Rectal smooth muscle tissue (tissue), 1 donor: ENCODE results near the gene RNH1.
A peak's percentile ranks its signal among the peaks of the same experiment; 100 is the strongest.

ENCODE experiments used
- H3K27ac ChIP-seq: one replicate; pipeline ENCODE4 v1.7.0; 2013; ENCODE audit warnings: low read depth, low read length, inconsistent platforms
- H3K27me3 ChIP-seq: one replicate; pipeline ENCODE4 v1.7.0; 2013; ENCODE audit warnings: low read length; ENCODE audit not compliant: control insufficient read depth, insufficient read depth
- H3K36me3 ChIP-seq: one replicate; pipeline ENCODE4 v1.7.0; 2013; ENCODE audit warnings: low read length; ENCODE audit not compliant: control insufficient read depth, insufficient read depth
- H3K4me1 ChIP-seq: one replicate; pipeline ENCODE4 v1.7.0; 2013; ENCODE audit warnings: low read length; ENCODE audit not compliant: control insufficient read depth, insufficient read depth
- H3K4me3 ChIP-seq: one replicate; pipeline ENCODE4 v1.7.0; 2013; ENCODE audit warnings: low read length
- H3K9ac ChIP-seq: one replicate; pipeline ENCODE4 v1.7.0; 2013; ENCODE audit warnings: low read length

RNH1 gene

DNA sequence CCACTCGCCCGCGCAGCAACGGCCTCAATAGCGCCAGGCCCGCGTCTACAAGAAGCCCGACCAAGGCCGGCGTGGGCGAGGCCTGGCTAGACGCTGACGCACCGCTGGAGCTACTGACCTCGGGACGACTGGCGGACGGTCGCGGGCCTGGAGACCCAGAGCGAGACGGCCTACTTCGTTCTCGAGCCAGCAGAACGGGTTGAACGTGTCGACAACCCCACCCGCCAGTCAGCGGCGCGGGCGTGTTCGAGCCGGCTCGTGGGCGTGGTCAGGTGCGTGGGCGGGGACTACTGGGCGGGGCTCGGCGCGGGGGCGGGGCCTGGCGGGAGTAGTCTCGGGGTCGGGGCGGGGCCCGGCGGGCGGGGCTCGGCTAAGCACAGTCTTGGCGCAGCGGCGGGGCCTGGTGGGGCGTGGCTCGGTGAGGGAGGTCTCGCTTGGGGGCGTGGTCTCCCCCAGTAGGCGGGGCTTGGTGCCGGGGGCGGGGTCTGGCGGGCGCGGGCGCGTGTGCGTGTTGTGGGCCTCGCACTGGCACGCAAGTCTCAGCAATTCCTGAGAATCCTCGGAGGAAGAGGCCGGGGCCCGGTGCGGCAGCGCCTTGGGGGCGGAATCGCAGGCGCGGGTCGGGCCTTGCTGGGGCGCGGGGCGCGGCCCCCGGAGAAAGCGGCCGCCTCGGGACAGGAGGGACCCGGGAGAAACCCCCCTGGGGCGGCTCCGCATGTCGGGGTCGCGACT, at the start of gene RNH1:
Gene RNH1 (minus strand): TSS at position 248 of the 732 bp plus-strand sequence. CDS start 5,080 bp downstream, outside the sequence.
- H3K4me1 ChIP-seq = peaks cover 16% of the 10 kb centered on the region
- H3K36me3 ChIP-seq = peaks cover 8% of the 10 kb centered on the region
- peak within 1 kb of the TSS; percentile 100 for H3K27ac ChIP-seq
- peak within 1 kb of the TSS; percentile 97 for H3K4me3 ChIP-seq
- peak within 1 kb of the TSS; percentile 97 for H3K9ac ChIP-seq
- no peaks in the 10 kb centered on the region for H3K27me3 ChIP-seq

DNA sequence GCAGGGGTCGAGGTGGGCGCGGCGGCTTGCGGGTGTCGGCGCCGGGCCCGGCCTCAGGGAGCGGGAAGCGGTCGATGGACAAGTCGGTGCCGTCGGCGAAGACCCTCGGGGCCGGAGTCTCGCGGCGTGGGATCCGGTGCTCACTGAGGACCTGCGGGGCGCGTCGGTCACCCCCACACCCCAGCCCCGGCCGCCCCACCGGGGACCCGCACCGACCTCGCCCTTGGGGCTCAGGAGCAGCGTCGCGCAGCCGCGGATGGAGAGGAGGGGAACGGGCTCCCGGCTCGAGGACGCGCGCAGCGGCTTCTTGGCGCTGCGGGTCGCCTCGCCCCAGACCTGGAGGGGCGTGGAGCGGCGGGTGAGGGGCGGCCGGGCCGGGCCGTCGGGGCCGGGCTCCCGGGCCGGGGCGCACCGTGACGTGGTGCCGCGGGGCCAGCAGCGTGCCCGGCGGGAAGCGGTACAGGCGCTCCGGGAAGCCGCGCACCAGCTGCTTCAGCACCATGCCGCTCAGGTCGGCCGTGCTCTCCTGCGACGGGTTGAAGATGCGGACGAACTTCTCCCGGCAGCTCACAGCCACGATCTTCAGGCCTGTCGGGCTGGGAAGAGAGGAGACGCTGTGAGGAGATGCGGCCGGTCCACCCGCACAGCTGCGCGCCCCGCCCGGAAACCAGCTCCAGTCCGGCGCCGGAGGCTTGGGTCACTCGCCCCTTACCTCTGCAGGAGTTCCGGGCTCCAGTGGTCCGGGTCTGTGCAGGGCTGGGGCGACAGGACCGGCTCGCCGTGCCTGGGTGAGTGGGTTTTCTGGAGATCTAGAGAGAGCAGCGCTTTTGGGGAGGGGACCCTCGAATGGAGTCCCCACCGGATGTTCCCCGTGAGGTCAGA, 49.0 kb upstream of the RNH1 start:
- Histone ChIP-seq H3K4me3 (no peak overlapping the region), H3K27me3 (peaks cover 33% of the 10 kb centered on the region), H3K9ac (no peak overlapping the region), H3K4me1 (peaks cover 2% of the 10 kb centered on the region), H3K27ac (no peak overlapping the region), H3K36me3 (no peaks in the 10 kb centered on the region)

- H3K4me3 ChIP-seq = peak overlapping the region; percentile 36
- H3K36me3 ChIP-seq = no peaks in the 10 kb centered on the region
- H3K27ac ChIP-seq = no peak overlapping the region
- peaks cover 2% of the 10 kb centered on the region for H3K4me1 ChIP-seq
- peaks cover 33% of the 10 kb centered on the region for H3K27me3 ChIP-seq
- no peak overlapping the region for H3K9ac ChIP-seq
Observed at GRCh38 chr11:555227-555779, 48.3 kb upstream of the RNH1 start.

DNA sequence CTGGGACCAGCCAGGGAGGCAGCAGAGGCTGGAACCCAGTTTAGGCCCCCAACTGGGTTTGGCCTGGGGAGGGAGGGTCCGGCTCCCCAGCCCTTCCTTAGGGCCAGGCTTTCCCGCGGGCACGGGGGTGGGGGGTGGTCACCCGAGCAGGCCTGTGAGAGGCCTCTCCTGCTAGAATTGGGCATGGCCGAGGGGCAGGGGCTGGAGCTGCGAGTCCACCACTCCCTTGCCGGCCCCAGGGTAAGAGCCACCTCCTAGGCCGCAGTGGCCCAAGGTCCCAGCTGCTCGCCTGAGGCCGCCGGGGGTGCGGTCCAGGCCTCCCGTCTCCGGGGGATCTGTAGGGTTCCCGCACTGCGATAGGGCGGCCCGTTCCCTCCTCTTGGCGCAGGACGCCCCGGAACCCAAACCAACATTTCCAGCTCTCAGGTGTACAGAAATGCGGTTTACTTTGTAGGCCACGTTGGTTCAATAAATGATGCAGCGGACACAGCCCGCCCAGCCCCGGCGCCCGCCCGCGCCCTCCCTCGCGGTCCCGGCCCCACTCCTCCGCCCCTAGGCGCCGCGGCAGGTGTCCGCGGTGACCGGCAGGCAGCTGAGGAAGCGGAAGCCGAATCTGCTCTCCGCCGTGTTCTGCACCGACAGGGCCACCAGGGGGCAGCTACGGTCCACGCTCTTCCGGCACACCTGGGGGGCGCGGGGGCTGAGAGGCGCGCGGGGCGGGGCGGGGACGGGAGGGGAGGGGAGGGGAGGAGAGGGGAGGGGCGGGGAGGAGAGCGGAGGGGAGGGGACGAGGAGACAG, 47.6 kb upstream of the RNH1 start:
- Histone ChIP-seq H3K36me3 (no peaks in the 10 kb centered on the region), H3K27me3 (peaks cover 33% of the 10 kb centered on the region), H3K9ac (no peak overlapping the region), H3K27ac (no peak overlapping the region), H3K4me3 (peak overlapping the region; percentile 36), H3K4me1 (no peaks in the 10 kb centered on the region)

DNA sequence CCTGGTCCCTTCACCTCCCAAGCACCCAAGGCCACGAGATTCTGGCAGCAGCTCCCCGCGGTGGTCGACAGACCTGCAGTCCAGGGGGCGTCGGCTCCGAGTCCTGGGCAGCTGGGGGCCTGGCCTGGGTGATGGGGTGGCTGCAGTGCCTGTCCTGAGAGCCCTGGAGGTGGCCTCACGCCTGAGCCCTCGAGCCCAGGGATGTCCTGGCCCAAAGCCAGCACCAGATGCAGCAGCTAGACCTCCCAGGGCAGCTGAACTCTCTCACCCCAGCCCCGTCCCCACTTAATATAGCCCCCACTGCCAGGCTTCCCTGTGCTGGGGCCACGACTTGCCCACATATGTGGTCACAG, 46.9 kb upstream of the RNH1 start:
- H3K36me3 ChIP-seq = no peaks in the 10 kb centered on the region
- no peak overlapping the region for H3K4me3 ChIP-seq
- no peak overlapping the region for H3K27ac ChIP-seq
- no peak overlapping the region for H3K9ac ChIP-seq
- H3K4me1 ChIP-seq = no peaks in the 10 kb centered on the region
- peaks cover 33% of the 10 kb centered on the region for H3K27me3 ChIP-seq

GRCh38 chr11:553083-553987, 46.3 kb upstream of the RNH1 start:
- Histone ChIP-seq H3K9ac (no peak overlapping the region), H3K4me1 (no peaks in the 10 kb centered on the region), H3K36me3 (no peaks in the 10 kb centered on the region), H3K4me3 (no peak overlapping the region), H3K27me3 (peaks cover 33% of the 10 kb centered on the region), H3K27ac (no peak overlapping the region)

GRCh38 chr11:551596-551995, 44.6 kb upstream of the RNH1 start:
- Histone ChIP-seq H3K4me1 (no peaks in the 10 kb centered on the region), H3K4me3 (no peak overlapping the region), H3K9ac (no peak overlapping the region), H3K27ac (no peak overlapping the region), H3K27me3 (peaks cover 28% of the 10 kb centered on the region), H3K36me3 (no peaks in the 10 kb centered on the region)

- Histone ChIP-seq H3K27me3 (peaks cover 23% of the 10 kb centered on the region), H3K36me3 (no peaks in the 10 kb centered on the region), H3K9ac (no peak overlapping the region), H3K27ac (no peak overlapping the region), H3K4me3 (no peak overlapping the region), H3K4me1 (no peaks in the 10 kb centered on the region)
Observed at GRCh38 chr11:551131-551530, 44.1 kb upstream of the RNH1 start.

- Histone ChIP-seq H3K27ac (no peak overlapping the region), H3K4me1 (no peaks in the 10 kb centered on the region), H3K4me3 (no peak overlapping the region), H3K27me3 (peaks cover 21% of the 10 kb centered on the region), H3K9ac (no peak overlapping the region), H3K36me3 (no peaks in the 10 kb centered on the region)
Observed at GRCh38 chr11:550746-551085, 43.7 kb upstream of the RNH1 start.

- no peak overlapping the region for H3K9ac ChIP-seq
- H3K27me3 ChIP-seq = peaks cover 21% of the 10 kb centered on the region
- no peak overlapping the region for H3K27ac ChIP-seq
- H3K4me3 ChIP-seq = no peak overlapping the region
- H3K36me3 ChIP-seq = no peaks in the 10 kb centered on the region
- H3K4me1 ChIP-seq = no peaks in the 10 kb centered on the region
Observed at GRCh38 chr11:550021-550745, 43.1 kb upstream of the RNH1 start.
